ENCODE measurements around the gene LILRA1. TPM values are rescaled to one million over a fixed set of nuclear protein-coding genes. Genes with fewer than 3 reads are reported as not detected.
"Not testable (repeated sequence)": the region's sequence is repeated elsewhere in the genome, so short reads cannot be mapped to it uniquely, and the experiment has no call there.

The LILRA1 gene
- total RNA-seq, 1 donor from 2014 or later = not detected

- Mint-ChIP-seq H3K4me1 (no peaks in the 10 kb centered on the region), H3K27me3 (ENCODE audit: low read depth) (no peaks in the 10 kb centered on the region), H3K36me3 (peaks cover 2% of the 10 kb centered on the region), H3K27ac (no peak overlapping the region), H3K4me3 (no peak overlapping the region), H3K9me3 (peaks cover 65% of the 10 kb centered on the region)
- DNase-seq (ENCODE audit: low spot score in 2 of 2, unreplicated experiment in 2 of 2) = no peak
- TF ChIP-seq CTCF (IDR thresholded peaks at IDR 0.05; ENCODE audit: unreplicated experiment) = no peak
These were observed 23.6 kb downstream of the LILRA1 start for GRCh38 chr19:54616821-54617560.

- H3K27ac Mint-ChIP-seq = no peak overlapping the region
- DNase-seq (ENCODE audit: low spot score in 2 of 2, unreplicated experiment in 2 of 2) = no peak
- peaks cover 59% of the 10 kb centered on the region for H3K9me3 Mint-ChIP-seq
- no peak overlapping the region for H3K4me3 Mint-ChIP-seq
- no peaks in the 10 kb centered on the region for H3K27me3 Mint-ChIP-seq (ENCODE audit: low read depth)
- no peak for TF ChIP-seq CTCF (IDR thresholded peaks at IDR 0.05; ENCODE audit: unreplicated experiment)
- H3K36me3 Mint-ChIP-seq = no peaks in the 10 kb centered on the region
- no peaks in the 10 kb centered on the region for H3K4me1 Mint-ChIP-seq
These were observed 27.0 kb downstream of the LILRA1 start for GRCh38 chr19:54620464-54620863.

- Mint-ChIP-seq H3K27me3 (ENCODE audit: low read depth) (no peaks in the 10 kb centered on the region), H3K4me1 (no peaks in the 10 kb centered on the region), H3K27ac (no peak overlapping the region), H3K4me3 (no peak overlapping the region), H3K9me3 (peaks cover 54% of the 10 kb centered on the region), H3K36me3 (no peaks in the 10 kb centered on the region)
- DNase-seq (ENCODE audit: low spot score in 2 of 2, unreplicated experiment in 2 of 2) = no peak
- TF ChIP-seq CTCF (IDR thresholded peaks at IDR 0.05; ENCODE audit: unreplicated experiment) = no peak
These were observed 29.0 kb downstream of the LILRA1 start for GRCh38 chr19:54622431-54622830.

- not testable (repeated sequence) for H3K36me3 Mint-ChIP-seq; H3K27ac Mint-ChIP-seq; H3K4me1 Mint-ChIP-seq; DNase-seq (ENCODE audit: low spot score in 2 of 2, unreplicated experiment in 2 of 2); H3K4me3 Mint-ChIP-seq; H3K27me3 Mint-ChIP-seq (ENCODE audit: low read depth)
- peaks cover 53% of the 10 kb centered on the region for H3K9me3 Mint-ChIP-seq
These were observed 30.8 kb downstream of the LILRA1 start for GRCh38 chr19:54624234-54624633.

GRCh38 chr19:54624934-54625730 lies 31.7 kb downstream of the LILRA1 start:
- H3K27me3 Mint-ChIP-seq (ENCODE audit: low read depth); H3K36me3 Mint-ChIP-seq; H3K27ac Mint-ChIP-seq; H3K4me3 Mint-ChIP-seq; H3K4me1 Mint-ChIP-seq; DNase-seq (ENCODE audit: low spot score in 2 of 2, unreplicated experiment in 2 of 2): not testable (repeated sequence)
- H3K9me3 Mint-ChIP-seq = peaks cover 55% of the 10 kb centered on the region

GRCh38 chr19:54626757-54627156 lies 33.3 kb downstream of the LILRA1 start:
- H3K4me3 Mint-ChIP-seq = no peak overlapping the region
- H3K9me3 Mint-ChIP-seq = peaks cover 52% of the 10 kb centered on the region
- no peak overlapping the region for H3K27ac Mint-ChIP-seq
- H3K36me3 Mint-ChIP-seq = peaks cover 2% of the 10 kb centered on the region
- DNase-seq (ENCODE audit: low spot score in 2 of 2, unreplicated experiment in 2 of 2) = no peak
- H3K27me3 Mint-ChIP-seq (ENCODE audit: low read depth) = no peaks in the 10 kb centered on the region
- no peak for TF ChIP-seq CTCF (IDR thresholded peaks at IDR 0.05; ENCODE audit: unreplicated experiment)
- H3K4me1 Mint-ChIP-seq = no peaks in the 10 kb centered on the region

- not testable (repeated sequence) for H3K36me3 Mint-ChIP-seq; H3K27ac Mint-ChIP-seq; H3K4me1 Mint-ChIP-seq; H3K27me3 Mint-ChIP-seq (ENCODE audit: low read depth); H3K4me3 Mint-ChIP-seq; DNase-seq (ENCODE audit: low spot score in 2 of 2, unreplicated experiment in 2 of 2)
- H3K9me3 Mint-ChIP-seq = peaks cover 44% of the 10 kb centered on the region
These were observed 34.5 kb downstream of the LILRA1 start for GRCh38 chr19:54627912-54628311.

GRCh38 chr19:54630262-54630661 lies 36.8 kb downstream of the LILRA1 start, which contains the start of gene LILRB1:
Gene LILRB1 (plus strand): TSS chr19:54630484. CDS start chr19:54631074, 590 bp downstream.
- H3K27me3 Mint-ChIP-seq (ENCODE audit: low read depth); H3K4me3 Mint-ChIP-seq; DNase-seq (ENCODE audit: low spot score in 2 of 2, unreplicated experiment in 2 of 2); H3K4me1 Mint-ChIP-seq; H3K27ac Mint-ChIP-seq; H3K36me3 Mint-ChIP-seq: not testable (repeated sequence)
- H3K9me3 Mint-ChIP-seq = peaks cover 34% of the 10 kb centered on the region
